Measurements from ENCODE around the gene MYOC.
"Not testable (repeated sequence)": the region's sequence is repeated elsewhere in the genome, so short reads cannot be mapped to it uniquely, and the experiment has no call there.

Gene MYOC

DNA sequence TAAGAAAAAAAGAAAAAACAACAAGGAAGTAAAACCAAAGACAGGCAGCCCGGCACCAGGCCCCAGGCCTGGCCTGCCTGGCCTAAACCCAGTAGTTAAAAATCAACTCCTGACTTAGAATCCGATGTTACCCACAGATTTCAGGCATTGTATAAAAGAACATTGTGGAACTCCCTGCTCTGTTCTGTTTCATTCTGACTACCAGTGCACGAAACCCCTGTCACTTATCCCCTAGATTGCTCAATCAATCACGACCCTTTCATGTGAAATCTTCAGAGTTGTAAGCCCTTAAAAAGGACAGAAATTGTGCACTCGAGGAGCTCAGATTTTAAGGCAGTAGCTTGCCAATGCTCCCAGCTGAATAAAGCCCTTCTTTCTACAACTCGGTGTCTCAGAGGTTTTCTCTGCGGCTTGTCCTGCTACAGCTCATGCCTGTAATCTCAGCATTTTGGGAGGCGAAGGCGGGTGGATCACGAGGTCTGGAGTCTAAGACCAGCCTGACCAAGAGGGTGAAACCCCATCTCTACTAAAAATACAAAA, 46.0 kb downstream of the MYOC start:
- no peak for DNase-seq (ENCODE audit: low spot score)

DNA sequence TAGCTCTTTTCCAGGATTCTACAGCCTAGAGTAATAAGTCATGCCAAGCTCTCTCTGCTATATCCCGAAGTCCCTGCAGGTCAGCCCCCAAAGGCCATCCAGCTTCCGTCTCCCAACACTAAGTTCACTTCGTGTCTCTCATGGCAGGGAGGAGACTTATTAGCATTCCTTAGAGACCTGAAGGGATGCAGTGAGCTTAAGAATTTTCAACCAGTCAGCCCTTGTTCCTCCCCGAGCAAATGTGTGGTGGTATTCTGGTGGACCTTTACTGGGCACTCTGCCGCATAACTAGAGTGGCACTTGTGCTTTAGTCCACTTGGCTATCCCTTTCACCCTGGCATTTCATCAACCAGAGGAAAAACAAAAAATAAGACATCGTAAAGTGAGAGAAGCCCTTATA, 49.4 kb downstream of the MYOC start:
- DNase-seq (ENCODE audit: low spot score), result not testable (repeated sequence)

DNA sequence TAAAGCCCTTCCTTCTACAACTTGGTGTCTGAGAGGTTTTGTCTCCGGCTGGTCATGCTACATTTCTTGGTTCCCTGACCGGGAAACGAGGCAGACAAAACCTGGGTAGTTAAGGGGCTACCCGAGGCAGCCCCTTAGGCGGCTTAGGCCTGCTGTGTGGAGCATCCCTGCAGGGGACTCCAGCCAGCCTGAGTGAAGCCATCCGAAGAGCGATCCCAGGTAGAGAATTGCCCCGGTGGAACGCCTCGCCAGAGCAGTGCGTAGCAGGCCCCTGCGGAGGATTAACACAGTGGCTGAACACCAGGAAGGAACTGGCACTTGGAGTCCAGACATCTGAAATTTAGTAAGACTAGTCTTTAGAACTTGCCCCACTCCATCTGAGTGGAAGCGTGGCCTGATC, 51.6 kb downstream of the MYOC start:
- DNase-seq (ENCODE audit: low spot score), result no peak

- not testable (repeated sequence) for DNase-seq (ENCODE audit: low spot score)
These were observed 52.2 kb downstream of the MYOC start for GRCh38 chr1:171600310-171600709.

DNA sequence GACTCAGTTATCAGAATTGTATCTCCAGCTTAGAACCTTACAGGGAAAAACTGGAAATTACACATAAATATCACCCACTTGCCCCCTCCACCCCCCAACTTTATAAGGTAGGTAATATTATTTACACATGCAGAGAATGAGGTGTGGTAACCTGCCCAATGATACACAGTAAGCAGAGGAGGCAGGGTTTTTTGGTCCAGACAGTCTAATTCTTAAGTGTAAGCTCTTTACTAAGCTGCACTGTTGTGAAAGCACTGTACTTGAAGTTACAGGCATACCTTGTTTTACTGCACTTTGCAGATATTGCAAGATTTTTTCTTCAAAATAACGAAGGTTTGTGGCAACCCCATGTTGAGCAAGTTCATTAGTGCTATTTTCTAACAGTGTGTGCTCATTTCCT, 55.3 kb downstream of the MYOC start:
- no peak for DNase-seq (ENCODE audit: low spot score)

- no peak for DNase-seq (ENCODE audit: low spot score)
These were observed 55.8 kb downstream of the MYOC start for GRCh38 chr1:171596705-171597104.

- DNase-seq (ENCODE audit: low spot score), result no peak
These were observed 56.4 kb downstream of the MYOC start for GRCh38 chr1:171596119-171596518.

DNA sequence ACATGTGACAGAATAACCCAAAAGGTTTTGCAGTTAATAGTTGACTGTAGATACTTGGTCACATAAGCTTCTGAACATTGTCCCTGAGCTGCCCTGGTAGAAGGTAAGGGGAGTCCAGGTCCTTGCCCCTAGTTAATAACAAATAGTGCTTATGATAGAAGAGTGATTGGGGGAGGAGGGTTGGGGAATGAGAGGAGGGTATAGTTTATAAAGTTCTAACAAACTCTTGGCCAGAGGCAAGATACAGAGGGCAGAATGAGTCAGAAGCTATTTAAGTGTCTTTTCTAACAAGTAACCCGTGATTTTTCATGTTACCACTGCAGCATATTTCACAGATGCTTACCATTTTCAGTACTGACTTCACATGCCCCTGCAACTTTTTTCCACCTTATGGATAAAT, 57.2 kb downstream of the MYOC start:
- DNase-seq (ENCODE audit: low spot score), result no peak

- no peak for DNase-seq (ENCODE audit: low spot score)
These were observed 62.5 kb downstream of the MYOC start for GRCh38 chr1:171590022-171590421.

DNA sequence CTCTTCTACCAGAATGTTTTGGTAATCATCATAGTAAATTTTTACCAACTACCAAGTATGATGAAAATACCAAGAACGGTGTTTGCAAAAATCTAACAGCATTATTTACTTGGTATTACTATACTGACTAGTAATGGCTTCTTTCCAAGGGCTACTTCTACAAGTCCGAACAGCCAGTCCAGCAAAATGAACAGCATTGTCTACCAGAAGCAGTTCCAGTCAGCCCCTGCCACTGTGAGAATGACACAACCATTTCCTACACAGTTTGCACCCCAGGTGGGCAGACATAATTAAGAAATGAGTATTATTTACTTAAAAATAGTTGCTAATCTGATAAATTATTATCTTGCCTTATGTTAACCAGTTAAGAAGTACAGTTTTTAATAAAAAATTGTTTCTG, 64.3 kb downstream of the MYOC start:
- no peak for DNase-seq (ENCODE audit: low spot score)

GRCh38 chr1:171585715-171586114, 66.8 kb downstream of the MYOC start:
- no peak for DNase-seq (ENCODE audit: low spot score)

All from germinal center (tissue), 1 donor.